Measurements from ENCODE around the gene NCAPH2. TPM values are rescaled to one million over a fixed set of nuclear protein-coding genes. Genes with fewer than 3 reads are reported as not detected.
A peak's percentile ranks its signal among the peaks of the same experiment; 100 is the strongest.

NCAPH2 gene
- total and polyA plus RNA-seq, 9 of the 15 experiments (the other 6 are each of a cell fraction or from before 2014, with no cell fraction given): 3.6 to 88.6 (median 32.4) TPM

GRCh38 chr22:50508897-50509296 lies 873 bp downstream of the NCAPH2 start:
- H3K9me3 ChIP-seq (replicated peaks; ENCODE audit: control insufficient read depth, insufficient read depth, low read depth, low read length): no peaks in the 10 kb centered on the region
- H3K9ac ChIP-seq (ENCODE audit: insufficient read depth in 1 of 2, low read depth in 2 of 2, low read length in 2 of 2): peak overlapping the region; percentile 87 to 99; a peak in 3 of 4 replicates
- ATAC-seq (peak; percentile 19), FAIRE-seq (no peak), DNase-seq (ENCODE audit: extremely low read depth in 1 of 4, low spot score in 3 of 4) (no peak)
- ChIA-PET POLR2A (interaction anchor here (0.6 to 5.7 kb wide), 5 partner anchors 9 to 186 kb away, joined by 3 to 65 read pairs (median 6); partner anchors contain the start of gene SCO2), CTCF (ENCODE audit: low intra/inter-chr PET ratio) (no interaction called here)
- H3K27me3 ChIP-seq (ENCODE audit: control insufficient read depth in 2 of 2, insufficient read depth in 2 of 2, low read length in 2 of 2): no peaks in the 10 kb centered on the region
- peak overlapping the region; percentile 78 for H3K4me2 ChIP-seq (ENCODE audit: insufficient read depth, low read length)
- TF ChIP-seq HDGF (IDR thresholded peaks at IDR 0.05): no peak
- no peak for TF ChIP-seq MEF2A (IDR thresholded peaks at IDR 0.05; ENCODE audit: control insufficient read depth, low read depth, low read length)
- TF ChIP-seq SREBF2 (CRISPR knock-in tag; IDR thresholded peaks at IDR 0.05): no peak
- peak; percentile 49 for TF ChIP-seq SAP30 (IDR thresholded peaks at IDR 0.05; ENCODE audit: borderline replicate concordance, insufficient read depth, low read depth, low read length, poor library complexity, severe bottlenecking)
- no peak for TF ChIP-seq POLR2AphosphoS2 (IDR thresholded peaks at IDR 0.05; ENCODE audit: low read length)
- TF ChIP-seq CHD1 (IDR thresholded peaks at IDR 0.05; ENCODE audit: low read length): peak; percentile 60
- TF ChIP-seq ZNF232 (CRISPR knock-in tag; IDR thresholded peaks at IDR 0.05): no peak
- TF ChIP-seq NCOA2 (IDR thresholded peaks at IDR 0.05; ENCODE audit: partially characterized antibody in 2 of 2): no peak
- no peak for TF ChIP-seq ERF (CRISPR knock-in tag; IDR thresholded peaks at IDR 0.05)
- TF ChIP-seq NRF1 (conservative IDR thresholded peaks at IDR 0.05 in 1 of 2, IDR thresholded peaks at IDR 0.05 in 1 of 2): no peak
- peak overlapping the region; percentile 98 for H3K27ac ChIP-seq (ENCODE audit: extremely low read depth, low read depth, low read length)
- WGBS (ENCODE audit: insufficient coverage, low coverage, missing lambda C conversion rate): 0% methylated on average over 3 of the region's 3 CpGs
- H2AFZ ChIP-seq (ENCODE audit: low read depth, low read length): no peak overlapping the region
- in situ Hi-C loops (cut with MboI) (no loop called here), intact Hi-C loops (cut with micrococcal nuclease) (no loop called here)
- H3K79me2 ChIP-seq (ENCODE audit: control insufficient read depth, insufficient read depth, low read length): peaks cover 59% of the 10 kb centered on the region
- peaks cover 32% of the 10 kb centered on the region; the same call in 1 of the 3 replicates for H3K36me3 ChIP-seq (ENCODE audit: control insufficient read depth, insufficient read depth, low read length)
- H3K4me1 ChIP-seq (replicated peaks in 1 of 2; ENCODE audit: control insufficient read depth in 2 of 2, insufficient read depth in 2 of 2, low read length in 2 of 2): peaks cover 0 to 32% of the 10 kb centered on the region in 2 experiments; a peak in 3 of 5 replicates
- TSS peak; percentile 76 for BruUV-seq (replicated peaks)
- H4K20me1 ChIP-seq (replicated peaks; ENCODE audit: control insufficient read depth, insufficient read depth, low read length): no peaks in the 10 kb centered on the region
- no peaks in the 10 kb centered on the region for H3K9me1 ChIP-seq (ENCODE audit: control insufficient read depth, insufficient read depth, low read length)
- H3K4me3 ChIP-seq: peak overlapping the region; percentile 70
